Vagina (tissue), 2 donors: Measurements from ENCODE around the gene KIRREL3.

Experiments
- POLR2A ChIP-seq, 2 donors: fragments of 450-650 bp; IDR thresholded peaks; one replicate each; pipeline ENCODE4 v1.6.1; 2017; ENCODE audit warnings: antibody characterized with exemption in 2 of 2, mild to moderate bottlenecking in 2 of 2, moderate library complexity in 2 of 2
- TF ChIP-seq, protein P1 (sequence below), 3 experiments: fragments of 450-650 bp in 2 of 3; fragments of 200-600 bp in 1 of 3; sonication (generic) in 1 of 3; IDR thresholded peaks; one replicate each; pipeline ENCODE4 v1.5.1; 2017 to 2019; ENCODE audit warnings: antibody characterized with exemption in 3 of 3, mild to moderate bottlenecking in 2 of 3, moderate library complexity in 2 of 3

DNA sequence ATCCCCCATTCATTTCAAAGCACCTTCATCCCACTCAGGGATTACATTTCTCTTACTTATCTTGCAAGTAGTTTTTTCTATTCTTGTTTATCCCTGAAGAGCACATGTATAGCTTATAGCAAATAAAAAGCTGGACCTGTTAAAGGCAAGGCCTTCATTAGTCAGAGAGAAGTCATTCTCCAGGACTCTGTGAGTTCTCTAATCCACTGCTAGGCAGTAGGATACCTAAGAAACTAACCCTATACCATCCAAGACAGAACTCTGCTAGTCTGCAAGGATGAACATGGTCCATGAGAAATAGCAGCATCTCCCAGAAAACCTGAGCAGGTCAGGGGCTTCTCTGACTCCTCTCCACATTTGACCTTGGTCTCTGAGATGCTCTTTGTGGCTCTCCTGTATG, 104.5 kb downstream of the KIRREL3 start:
- TF ChIP-seq, protein P1, sequence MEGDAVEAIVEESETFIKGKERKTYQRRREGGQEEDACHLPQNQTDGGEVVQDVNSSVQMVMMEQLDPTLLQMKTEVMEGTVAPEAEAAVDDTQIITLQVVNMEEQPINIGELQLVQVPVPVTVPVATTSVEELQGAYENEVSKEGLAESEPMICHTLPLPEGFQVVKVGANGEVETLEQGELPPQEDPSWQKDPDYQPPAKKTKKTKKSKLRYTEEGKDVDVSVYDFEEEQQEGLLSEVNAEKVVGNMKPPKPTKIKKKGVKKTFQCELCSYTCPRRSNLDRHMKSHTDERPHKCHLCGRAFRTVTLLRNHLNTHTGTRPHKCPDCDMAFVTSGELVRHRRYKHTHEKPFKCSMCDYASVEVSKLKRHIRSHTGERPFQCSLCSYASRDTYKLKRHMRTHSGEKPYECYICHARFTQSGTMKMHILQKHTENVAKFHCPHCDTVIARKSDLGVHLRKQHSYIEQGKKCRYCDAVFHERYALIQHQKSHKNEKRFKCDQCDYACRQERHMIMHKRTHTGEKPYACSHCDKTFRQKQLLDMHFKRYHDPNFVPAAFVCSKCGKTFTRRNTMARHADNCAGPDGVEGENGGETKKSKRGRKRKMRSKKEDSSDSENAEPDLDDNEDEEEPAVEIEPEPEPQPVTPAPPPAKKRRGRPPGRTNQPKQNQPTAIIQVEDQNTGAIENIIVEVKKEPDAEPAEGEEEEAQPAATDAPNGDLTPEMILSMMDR (IDR thresholded peaks at IDR 0.05), result no peak
- TF ChIP-seq POLR2A (IDR thresholded peaks at IDR 0.05), result no peak
